HCT116 (cell line): ENCODE results near the gene ANXA6.

Experiments used
- CEBPB ChIP-seq: IDR thresholded peaks from 2 replicates; pipeline ENCODE4 v1.6.1; 2012; ENCODE audit warnings: low read depth
- EZH2 ChIP-seq: fragments of 200-600 bp; sonication (generic); IDR thresholded peaks from 2 replicates; pipeline ENCODE4 v1.6.1; 2017; ENCODE audit warnings: antibody characterized with exemption, mixed run types
- EZH2phosphoT487 ChIP-seq: fragments of 200-600 bp; IDR thresholded peaks from 2 replicates; pipeline ENCODE4 v1.6.1; 2018; ENCODE audit warnings: antibody characterized with exemption, borderline replicate concordance
- POLR2A ChIP-seq: IDR thresholded peaks from 2 replicates; pipeline ENCODE4 v1.7.0; 2011; ENCODE audit warnings: borderline replicate concordance; ENCODE audit not compliant: insufficient read depth, insufficient read length; ENCODE audit errors: extremely low read depth
- POLR2AphosphoS5 ChIP-seq: IDR thresholded peaks from 2 replicates; pipeline ENCODE4 v1.6.1; 2011; ENCODE audit warnings: mild to moderate bottlenecking, low read depth, low read length, moderate library complexity
- SP1 ChIP-seq: IDR thresholded peaks from 2 replicates; pipeline ENCODE4 v1.6.1; 2012; ENCODE audit warnings: low read depth
- SRF ChIP-seq: IDR thresholded peaks from 2 replicates; pipeline ENCODE4 v1.6.1; 2012; ENCODE audit warnings: low read depth
- YY1 ChIP-seq: IDR thresholded peaks from 2 replicates; pipeline ENCODE4 v1.6.1; 2011; ENCODE audit warnings: low read length, low read depth, moderate library complexity, mild to moderate bottlenecking; ENCODE audit not compliant: insufficient replicate concordance; ENCODE audit errors: extremely low read depth
- ZNF274 ChIP-seq: fragments of 200-500 bp; sonication (Bioruptor generic); IDR thresholded peaks from 2 replicates; pipeline ENCODE4 v1.6.1; 2014; ENCODE audit warnings: mild to moderate bottlenecking, low read depth, low read length, inconsistent platforms
- TF ChIP-seq, protein P1 (sequence below): IDR thresholded peaks from 2 replicates; pipeline ENCODE4 v1.6.1; 2012
- TF ChIP-seq, protein P2 (sequence below), 3 experiments: fragments of 200-600 bp in 1 of 3; sonication (generic) in 1 of 3; IDR thresholded peaks in 2 of 3; conservative IDR thresholded peaks in 1 of 3; 2 replicates each; pipeline ENCODE4 v1.5.1; 2012 to 2017; ENCODE audit warnings: low read depth in 2 of 3, low read length in 2 of 3, antibody characterized with exemption in 1 of 3, borderline replicate concordance in 1 of 3, control low read depth in 1 of 3, mild to moderate bottlenecking in 1 of 3, mixed read lengths in 1 of 3, mixed run types in 1 of 3, moderate library complexity in 1 of 3; ENCODE audit not compliant: insufficient read depth in 1 of 3

DNA sequence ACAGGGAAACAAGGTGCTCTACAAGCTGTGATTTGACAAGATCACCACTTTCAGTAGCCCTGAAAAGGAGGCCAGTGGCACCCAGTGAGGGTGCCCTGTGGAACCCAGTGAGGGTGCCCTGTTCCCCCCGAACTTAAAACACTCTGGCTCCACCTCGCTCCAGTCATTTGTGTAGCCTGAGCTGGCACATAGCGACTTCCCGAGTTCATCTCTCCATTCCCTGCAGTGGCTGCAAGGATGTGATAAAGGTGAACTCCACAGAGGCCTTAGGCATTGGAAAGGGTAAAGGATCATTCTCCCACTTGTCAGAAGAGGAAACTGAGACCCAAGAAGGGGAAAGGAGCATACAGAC, 21.9 kb upstream of the ANXA6 start:
- no peak for TF ChIP-seq YY1
- TF ChIP-seq, protein P1, sequence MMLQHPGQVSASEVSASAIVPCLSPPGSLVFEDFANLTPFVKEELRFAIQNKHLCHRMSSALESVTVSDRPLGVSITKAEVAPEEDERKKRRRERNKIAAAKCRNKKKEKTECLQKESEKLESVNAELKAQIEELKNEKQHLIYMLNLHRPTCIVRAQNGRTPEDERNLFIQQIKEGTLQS, result no peak
- TF ChIP-seq ZNF274, result no peak
- TF ChIP-seq, protein P2, sequence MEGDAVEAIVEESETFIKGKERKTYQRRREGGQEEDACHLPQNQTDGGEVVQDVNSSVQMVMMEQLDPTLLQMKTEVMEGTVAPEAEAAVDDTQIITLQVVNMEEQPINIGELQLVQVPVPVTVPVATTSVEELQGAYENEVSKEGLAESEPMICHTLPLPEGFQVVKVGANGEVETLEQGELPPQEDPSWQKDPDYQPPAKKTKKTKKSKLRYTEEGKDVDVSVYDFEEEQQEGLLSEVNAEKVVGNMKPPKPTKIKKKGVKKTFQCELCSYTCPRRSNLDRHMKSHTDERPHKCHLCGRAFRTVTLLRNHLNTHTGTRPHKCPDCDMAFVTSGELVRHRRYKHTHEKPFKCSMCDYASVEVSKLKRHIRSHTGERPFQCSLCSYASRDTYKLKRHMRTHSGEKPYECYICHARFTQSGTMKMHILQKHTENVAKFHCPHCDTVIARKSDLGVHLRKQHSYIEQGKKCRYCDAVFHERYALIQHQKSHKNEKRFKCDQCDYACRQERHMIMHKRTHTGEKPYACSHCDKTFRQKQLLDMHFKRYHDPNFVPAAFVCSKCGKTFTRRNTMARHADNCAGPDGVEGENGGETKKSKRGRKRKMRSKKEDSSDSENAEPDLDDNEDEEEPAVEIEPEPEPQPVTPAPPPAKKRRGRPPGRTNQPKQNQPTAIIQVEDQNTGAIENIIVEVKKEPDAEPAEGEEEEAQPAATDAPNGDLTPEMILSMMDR (IDR thresholded peaks at IDR 0.05 in 2 of 3, conservative IDR thresholded peaks at IDR 0.05 in 1 of 3; ENCODE audit: borderline replicate concordance in 1 of 3, insufficient read depth in 1 of 3, low read depth in 2 of 3, low read length in 2 of 3), result no peak
- no peak for TF ChIP-seq POLR2A
- TF ChIP-seq EZH2phosphoT487, result no peak
- TF ChIP-seq SP1, result no peak
- TF ChIP-seq POLR2AphosphoS5, result no peak
- TF ChIP-seq CEBPB, result no peak
- TF ChIP-seq SRF, result no peak
- no peak for TF ChIP-seq EZH2
